Peyer's patch (tissue), 4 donors: ENCODE data around the gene TMEM117.

ENCODE experiments used
- POLR2A ChIP-seq, 2 donors: fragments of 450-650 bp; IDR thresholded peaks; one replicate each; pipeline ENCODE4 v1.5.1; 2017; ENCODE audit warnings: antibody characterized with exemption in 2 of 2, mild to moderate bottlenecking in 2 of 2, moderate library complexity in 2 of 2
- TF ChIP-seq, protein P1 (sequence below), 6 experiments: fragments of 450-650 bp in 4 of 6; fragments of 200-600 bp in 2 of 6; sonication (generic) in 1 of 6; IDR thresholded peaks; one replicate each; pipeline ENCODE4 v1.5.1; 2017 to 2019; ENCODE audit warnings: antibody characterized with exemption in 6 of 6, mild to moderate bottlenecking in 3 of 6, moderate library complexity in 1 of 6

DNA sequence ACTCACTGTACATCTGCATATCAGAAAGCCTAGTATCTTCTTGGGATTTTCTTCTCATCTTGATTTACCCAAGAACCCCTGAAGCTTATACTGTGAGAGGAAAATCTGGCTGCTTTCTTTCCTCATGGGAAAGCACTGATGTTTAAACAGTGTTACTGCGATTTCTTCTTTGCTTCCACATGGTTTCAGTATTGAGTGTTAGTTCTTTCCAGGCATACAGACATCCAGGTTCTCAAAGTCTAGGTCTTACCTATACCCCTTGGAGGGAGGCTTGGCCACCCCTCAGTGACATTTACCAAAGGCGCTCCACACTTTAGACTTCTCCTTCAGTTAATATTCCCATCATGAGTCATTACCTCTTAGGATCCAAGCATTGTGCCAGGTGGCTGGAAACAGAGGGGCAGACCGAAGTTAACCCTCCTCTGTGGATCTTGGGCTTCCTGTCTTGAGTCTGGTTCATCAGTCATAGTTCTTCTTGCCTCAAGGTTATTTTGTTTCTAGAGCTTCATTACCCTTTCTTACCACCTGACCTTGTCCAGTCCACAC is 79.1 kb downstream of the TMEM117 start:
- TF ChIP-seq, protein P1, sequence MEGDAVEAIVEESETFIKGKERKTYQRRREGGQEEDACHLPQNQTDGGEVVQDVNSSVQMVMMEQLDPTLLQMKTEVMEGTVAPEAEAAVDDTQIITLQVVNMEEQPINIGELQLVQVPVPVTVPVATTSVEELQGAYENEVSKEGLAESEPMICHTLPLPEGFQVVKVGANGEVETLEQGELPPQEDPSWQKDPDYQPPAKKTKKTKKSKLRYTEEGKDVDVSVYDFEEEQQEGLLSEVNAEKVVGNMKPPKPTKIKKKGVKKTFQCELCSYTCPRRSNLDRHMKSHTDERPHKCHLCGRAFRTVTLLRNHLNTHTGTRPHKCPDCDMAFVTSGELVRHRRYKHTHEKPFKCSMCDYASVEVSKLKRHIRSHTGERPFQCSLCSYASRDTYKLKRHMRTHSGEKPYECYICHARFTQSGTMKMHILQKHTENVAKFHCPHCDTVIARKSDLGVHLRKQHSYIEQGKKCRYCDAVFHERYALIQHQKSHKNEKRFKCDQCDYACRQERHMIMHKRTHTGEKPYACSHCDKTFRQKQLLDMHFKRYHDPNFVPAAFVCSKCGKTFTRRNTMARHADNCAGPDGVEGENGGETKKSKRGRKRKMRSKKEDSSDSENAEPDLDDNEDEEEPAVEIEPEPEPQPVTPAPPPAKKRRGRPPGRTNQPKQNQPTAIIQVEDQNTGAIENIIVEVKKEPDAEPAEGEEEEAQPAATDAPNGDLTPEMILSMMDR (IDR thresholded peaks at IDR 0.05), result no peak
- no peak for TF ChIP-seq POLR2A (IDR thresholded peaks at IDR 0.05)
